Stimulated activated CD4-positive, alpha-beta T cell treated with anti-CD3 and anti-CD28 coated beads, Interleukin-15, amount 100 ng/mL, for 48 hours (primary cell): ENCODE measurements around the gene GNAQ.

Source experiments
- DNase-seq, 2 donors: peaks; one replicate each; pipeline ENCODE4 v3.0.0-alpha.2; 2020; ENCODE audit warnings: low read depth in 2 of 2

GNAQ gene

DNA sequence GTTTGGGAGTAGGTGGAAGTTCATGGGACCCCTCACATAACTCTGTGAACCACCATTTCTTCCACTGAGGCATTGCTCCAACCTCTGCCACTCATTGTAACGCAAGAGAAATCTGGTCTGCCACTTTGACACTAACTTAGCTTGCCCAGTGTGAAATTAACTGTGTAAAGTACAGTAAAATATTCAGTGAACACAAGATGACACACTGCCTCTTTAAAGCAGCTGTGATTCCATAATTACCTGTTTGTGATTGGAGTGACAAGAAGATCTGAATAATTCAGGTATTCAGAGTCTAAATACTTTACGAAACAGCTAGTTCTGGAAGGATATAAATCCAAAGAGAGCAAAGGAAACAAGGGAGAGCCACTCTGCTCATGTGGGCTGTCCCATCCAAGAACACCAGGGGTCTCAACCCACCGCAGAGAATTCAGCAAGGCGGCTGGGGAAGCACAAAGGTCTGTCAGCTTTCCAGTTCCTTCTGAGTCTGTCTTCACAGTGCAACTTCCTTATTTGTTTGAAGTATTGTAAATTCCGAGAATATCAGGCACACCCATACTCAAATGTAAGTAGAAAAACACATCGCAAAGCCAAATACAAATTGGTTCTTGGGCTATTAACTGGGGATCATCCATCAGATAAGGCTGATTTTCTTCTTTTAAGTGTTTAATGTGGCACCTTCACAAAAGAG is 86.9 kb downstream of the GNAQ start:
- no peak for DNase-seq

- DNase-seq, result no peak
Observed at GRCh38 chr9:77943057-77943456, 88.6 kb downstream of the GNAQ start.

DNA sequence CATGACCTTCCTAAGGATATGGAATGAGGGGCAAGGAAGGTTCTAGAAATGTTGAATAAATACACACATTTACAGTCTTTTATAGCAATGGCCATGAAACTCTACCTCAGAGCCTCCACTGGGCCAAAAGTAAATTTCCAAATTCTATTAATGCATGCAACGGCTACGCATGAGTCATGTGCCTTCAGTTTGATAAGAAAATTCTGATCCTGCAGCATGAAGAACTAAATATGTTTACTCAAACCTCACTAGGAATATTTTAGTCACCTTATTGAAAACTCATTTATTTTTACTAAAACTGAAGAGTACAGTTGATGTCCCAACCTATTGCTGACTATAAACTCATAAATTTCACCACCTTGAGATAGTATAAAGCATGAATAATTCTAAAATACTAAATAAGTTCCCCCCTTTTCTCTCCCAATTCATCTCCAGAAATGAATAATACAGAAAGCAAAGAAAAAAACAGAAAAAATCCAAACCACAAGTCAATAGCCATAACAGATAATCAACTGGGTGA is 92.4 kb downstream of the GNAQ start:
- no peak for DNase-seq

DNA sequence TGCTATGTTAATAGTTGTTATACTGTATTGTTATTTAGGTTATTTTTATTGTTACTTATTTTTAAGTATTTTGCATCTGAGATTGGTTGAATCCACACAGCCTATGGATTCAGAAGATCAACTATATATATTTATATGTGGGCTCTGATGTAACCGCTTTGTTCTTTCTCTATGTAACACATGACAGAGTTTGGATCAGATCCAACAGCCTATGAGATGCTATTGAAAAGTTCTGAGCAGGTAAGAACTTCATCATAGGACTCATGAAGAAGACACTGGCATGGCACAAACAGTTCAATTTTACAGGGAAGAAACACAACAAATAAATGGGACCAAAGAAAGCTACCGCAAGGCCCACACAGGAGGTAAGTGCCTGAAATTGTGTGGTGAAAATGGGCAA is 93.4 kb downstream of the GNAQ start:
- DNase-seq, result no peak

GRCh38 chr9:77935974-77936373 is 95.6 kb downstream of the GNAQ start:
- no peak for DNase-seq

GRCh38 chr9:77935211-77935610 is 96.4 kb downstream of the GNAQ start:
- no peak for DNase-seq

DNA sequence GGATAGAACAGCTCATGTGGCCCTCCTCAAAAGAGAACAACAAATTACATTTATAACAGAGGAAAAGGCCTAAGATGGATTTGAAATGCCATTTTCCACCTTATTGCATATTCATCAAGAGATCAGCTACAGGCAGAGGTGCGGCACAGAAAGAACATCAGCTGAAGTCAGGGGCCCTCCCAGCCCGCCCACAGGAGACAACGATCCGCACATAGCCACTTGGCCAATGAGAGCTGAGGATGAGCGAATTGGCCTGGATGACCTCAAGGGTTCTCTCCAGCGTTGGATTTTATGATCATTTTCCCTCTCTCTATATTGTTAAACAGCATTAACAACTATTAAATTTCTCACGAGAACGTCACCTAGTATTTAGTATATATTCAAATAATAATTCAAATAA is 97.6 kb downstream of the GNAQ start:
- DNase-seq, result no peak

DNA sequence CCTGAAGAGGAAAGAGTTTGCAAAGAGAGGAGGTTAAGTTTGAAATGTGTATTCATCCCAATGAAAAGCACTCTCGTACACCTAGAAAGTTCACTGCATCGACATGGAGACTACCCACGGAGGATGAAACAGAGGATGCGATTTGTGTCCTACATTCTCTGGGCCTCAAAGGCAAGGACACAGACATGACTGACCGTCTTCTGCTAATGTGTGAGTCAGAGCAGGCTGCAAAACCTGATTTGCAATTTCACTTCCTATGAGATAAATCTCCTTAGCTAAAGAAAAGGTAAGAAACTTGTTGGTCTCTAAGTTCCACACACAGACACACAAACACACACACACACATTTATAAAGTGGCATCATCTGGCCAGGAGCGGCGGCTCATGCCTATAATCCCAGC is 98.6 kb downstream of the GNAQ start:
- no peak for DNase-seq

GRCh38 chr9:77929942-77930341 is 101.7 kb downstream of the GNAQ start:
- no peak for DNase-seq

DNA sequence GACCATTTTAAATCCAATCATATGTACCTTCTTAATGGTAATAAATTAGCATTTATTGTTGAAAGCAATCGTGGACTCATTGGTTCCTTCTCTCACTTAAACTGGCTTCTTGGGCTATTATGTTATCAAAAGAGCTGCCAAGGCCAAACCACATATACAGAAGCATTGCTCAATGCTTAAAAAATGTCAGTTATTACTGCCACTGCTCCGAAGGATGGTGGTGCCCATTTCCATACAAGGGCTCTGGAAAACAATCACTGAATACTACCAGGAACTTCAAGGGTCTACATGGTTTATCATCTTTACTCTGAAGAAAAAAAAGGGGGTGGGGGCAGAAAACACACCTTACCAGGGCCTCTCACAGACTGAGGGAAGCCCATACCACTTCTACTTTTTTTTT is 104.3 kb downstream of the GNAQ start:
- DNase-seq, result no peak

GRCh38 chr9:77926371-77926878 is 105.2 kb downstream of the GNAQ start:
- no peak for DNase-seq

DNA sequence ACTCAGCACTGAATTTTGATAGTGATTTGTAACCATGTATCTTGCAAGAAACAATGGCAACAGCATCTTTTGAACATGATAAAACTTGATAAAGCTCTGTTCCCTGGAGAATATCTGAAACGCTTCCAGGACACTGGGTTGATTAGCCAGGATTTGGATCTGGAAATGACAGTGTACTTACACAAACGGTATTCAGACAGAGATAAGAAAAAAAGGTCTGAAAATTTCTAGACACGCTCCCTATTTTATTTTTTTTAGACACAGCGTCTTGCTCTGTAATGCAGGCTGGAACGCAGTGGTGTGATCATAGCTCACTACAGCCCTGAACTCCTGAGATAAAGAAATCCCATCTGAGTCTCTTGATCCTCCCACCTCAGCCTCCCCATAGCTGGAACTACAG is 109.0 kb downstream of the GNAQ start:
- DNase-seq, result no peak

DNA sequence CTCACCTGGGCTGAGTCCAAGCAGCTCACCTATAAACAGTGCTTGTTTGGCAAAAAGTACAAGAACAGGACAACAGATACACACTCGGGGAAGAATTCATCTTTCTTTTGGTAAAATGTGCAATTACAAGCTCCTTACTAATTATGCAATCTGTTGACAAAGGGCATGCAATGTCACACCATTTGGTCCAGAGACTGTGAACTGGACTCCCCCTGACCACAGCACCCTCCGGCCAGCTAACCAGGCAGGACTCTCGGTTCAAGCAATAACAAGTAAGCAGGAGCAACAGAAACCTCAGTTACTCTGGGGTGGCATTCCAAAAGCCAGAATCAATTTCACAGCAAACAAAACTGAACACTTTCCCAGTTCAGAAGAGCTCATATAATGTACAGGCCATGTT is 113.8 kb downstream of the GNAQ start:
- no peak for DNase-seq

DNA sequence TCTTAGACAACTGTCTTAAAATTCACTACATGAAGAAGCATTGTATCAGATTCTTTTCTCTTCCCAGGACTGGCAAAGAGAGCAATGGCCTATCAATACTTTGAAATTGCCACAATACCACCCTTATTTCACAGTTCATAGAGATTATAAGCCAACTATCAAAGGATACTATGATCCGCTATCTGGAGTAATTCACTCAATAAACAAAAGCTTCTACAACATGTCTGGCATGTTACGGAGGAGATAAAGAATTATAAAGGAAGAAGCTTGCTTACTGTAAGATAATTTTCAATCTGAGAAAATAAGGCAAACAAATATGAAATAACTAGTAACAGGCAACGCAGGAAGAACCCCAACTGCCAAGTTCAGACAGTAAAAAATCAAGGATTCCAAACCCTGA is 114.8 kb downstream of the GNAQ start:
- DNase-seq, result no peak

DNA sequence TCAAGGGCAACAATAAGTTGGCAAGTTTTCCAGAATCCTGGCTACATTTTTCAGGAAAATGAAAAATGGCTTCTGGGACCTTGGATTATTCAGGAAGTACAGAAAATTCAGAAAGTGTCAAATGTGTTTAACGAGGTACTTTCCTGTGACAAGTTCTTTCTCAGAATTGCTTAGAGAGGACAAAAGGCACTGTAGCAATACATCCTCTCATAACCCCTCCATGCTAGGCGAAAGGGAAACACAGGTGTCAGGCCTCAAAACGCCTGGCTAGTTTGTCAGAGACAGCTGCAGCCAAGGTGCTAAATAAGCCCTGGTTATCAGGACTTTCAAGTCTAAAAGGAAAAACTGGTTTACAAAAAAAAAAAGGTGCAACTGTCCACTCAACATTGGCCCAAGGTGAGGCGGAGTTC is 115.2 kb downstream of the GNAQ start:
- DNase-seq, result no peak

- DNase-seq, result no peak
Observed at GRCh38 chr9:77915744-77916143, 115.9 kb downstream of the GNAQ start.

DNA sequence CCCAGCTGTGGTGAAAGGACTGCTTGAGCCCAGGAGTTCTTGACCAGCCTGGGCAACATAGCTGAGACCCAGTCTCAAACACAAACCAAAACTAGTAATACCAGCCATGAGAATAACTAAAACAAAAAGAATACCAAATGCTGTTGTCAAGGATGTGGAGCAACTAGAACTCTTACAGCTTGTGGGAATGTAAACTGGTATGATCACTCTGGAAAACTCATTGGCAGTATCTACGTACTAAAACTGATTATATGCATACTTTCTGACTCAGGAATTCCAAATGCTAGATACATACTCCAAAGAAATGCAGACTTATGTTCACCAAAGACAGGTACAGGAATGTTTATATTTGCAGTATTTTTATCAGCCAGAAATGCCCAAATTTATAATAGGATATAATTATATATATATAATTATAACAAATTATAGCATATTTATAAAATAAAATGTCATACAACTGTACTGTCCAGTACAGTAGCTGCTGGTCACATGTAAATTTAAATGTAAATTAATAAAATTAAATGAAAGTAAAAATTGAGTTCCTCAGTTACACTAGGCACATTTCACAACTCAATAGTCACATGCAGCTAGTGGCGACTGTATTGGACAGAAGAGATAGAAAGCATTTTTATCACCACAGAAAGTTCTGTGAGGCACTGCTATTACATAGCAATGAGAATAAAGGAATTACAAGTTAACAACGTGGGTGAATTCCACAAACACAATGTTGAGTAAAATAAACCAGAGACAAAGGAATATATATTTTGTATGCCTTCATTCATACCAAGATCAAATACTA is 118.5 kb downstream of the GNAQ start:
- DNase-seq, result no peak

DNA sequence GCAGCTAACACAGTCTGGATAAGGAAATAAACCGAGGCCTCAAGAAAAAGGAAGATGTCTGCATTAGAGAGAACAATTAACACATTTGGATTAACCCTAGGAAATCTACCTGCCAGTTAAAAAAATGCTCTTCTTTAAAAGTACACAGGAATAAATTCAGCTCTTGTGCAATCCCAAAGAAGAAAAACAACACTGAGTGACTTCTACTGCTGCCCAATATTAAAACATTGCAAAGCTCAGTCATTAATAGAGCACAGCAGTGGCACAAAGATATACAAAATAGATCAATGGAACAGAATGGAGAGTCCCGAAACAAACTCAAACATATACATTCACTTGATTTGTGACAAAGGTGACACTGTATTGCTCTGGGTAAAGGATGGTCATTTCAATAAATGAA is 119.7 kb downstream of the GNAQ start:
- no peak for DNase-seq

DNA sequence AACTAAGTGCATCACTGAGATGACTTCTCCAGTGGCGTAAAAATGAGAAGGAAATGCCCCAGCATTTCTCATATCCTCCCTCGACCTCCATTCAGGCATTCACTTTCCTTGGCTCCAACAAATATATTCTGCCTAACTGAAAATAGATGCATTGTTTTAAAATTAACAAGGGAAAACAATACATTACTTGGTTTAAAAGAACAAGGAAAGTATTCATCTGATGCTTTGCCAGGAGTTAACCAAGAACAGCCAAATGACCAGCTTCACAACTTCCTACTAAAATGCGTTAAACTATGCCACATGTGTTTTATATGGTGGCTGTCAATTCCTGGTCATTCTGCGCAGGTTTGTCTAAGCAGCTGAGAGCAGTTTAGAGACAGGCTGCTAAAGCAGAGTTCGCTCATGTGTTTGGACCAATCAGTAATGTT is 121.4 kb downstream of the GNAQ start:
- no peak for DNase-seq

- DNase-seq, result no peak
Observed at GRCh38 chr9:77909306-77909705, 122.3 kb downstream of the GNAQ start.

DNA sequence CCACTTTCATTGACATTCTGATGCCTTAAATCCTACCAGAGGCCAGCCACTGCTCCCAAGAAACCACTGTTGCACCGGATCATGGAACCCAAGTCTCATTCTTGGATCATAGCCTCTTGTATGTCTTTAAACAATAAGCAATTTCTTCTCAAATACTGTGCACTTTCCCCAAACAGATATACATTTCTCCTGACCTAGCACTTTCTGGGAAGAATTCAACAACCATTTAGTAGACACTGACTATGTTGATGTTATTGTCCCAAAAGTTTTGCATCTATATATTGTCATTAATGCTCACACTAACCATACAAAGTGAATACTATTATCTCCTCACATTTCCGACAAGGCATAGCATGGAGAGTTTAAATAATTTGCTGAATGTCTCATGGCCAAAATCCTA is 123.3 kb downstream of the GNAQ start:
- DNase-seq, result no peak

- no peak for DNase-seq
Observed at GRCh38 chr9:77907585-77907984, 124.0 kb downstream of the GNAQ start.

- DNase-seq, result no peak
Observed at GRCh38 chr9:77906991-77907390, 124.6 kb downstream of the GNAQ start.
